Transverse colon (tissue), 4 donors: Measurements from ENCODE around the gene NFKBIZ.

Source experiments
- POLR2A ChIP-seq: fragments of 450-650 bp; IDR thresholded peaks from one replicate; pipeline ENCODE4 v1.6.1; 2016; ENCODE audit warnings: antibody characterized with exemption, mild to moderate bottlenecking, moderate library complexity
- POLR2AphosphoS5 ChIP-seq, 3 donors: sonication (generic); formaldehyde crosslinking; IDR thresholded peaks; one replicate each; pipeline ENCODE4 v1.6.1; 2016; ENCODE audit warnings: antibody characterized with exemption in 3 of 3
- TF ChIP-seq, protein P1 (sequence below), 5 experiments: fragments of 200-600 bp in 3 of 5; fragments of 450-650 bp in 2 of 5; sonication (generic) in 3 of 5; IDR thresholded peaks; 1 replicate in 2 of 5; 2 replicates in 3 of 5; pipeline ENCODE4 v1.5.1; 2016 to 2017; ENCODE audit warnings: antibody characterized with exemption in 5 of 5, inconsistent platforms in 3 of 5, mild to moderate bottlenecking in 2 of 5, moderate library complexity in 1 of 5

DNA sequence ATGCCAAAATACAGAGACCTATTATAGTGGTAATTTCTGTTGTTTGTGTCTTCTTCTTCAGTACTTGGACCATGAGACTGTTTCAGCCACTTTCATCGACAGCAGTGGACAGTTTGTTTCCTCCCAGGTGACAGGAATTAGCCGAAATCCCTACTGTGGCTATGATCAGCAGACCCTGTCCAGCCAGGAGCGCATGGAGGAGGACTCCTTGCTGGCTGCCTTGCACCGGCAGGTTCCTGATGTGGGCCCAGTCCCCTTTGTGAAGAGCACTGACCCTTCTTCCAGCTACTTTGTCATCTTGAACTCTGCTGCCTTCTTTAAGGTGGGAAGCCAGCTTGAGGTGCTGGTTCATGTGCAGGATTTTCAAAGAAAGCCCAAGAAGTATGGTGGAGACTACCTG lies 48.1 kb upstream of the NFKBIZ start:
- TF ChIP-seq POLR2AphosphoS5 (IDR thresholded peaks at IDR 0.05) (no peak), POLR2A (no peak)
- TF ChIP-seq, protein P1, sequence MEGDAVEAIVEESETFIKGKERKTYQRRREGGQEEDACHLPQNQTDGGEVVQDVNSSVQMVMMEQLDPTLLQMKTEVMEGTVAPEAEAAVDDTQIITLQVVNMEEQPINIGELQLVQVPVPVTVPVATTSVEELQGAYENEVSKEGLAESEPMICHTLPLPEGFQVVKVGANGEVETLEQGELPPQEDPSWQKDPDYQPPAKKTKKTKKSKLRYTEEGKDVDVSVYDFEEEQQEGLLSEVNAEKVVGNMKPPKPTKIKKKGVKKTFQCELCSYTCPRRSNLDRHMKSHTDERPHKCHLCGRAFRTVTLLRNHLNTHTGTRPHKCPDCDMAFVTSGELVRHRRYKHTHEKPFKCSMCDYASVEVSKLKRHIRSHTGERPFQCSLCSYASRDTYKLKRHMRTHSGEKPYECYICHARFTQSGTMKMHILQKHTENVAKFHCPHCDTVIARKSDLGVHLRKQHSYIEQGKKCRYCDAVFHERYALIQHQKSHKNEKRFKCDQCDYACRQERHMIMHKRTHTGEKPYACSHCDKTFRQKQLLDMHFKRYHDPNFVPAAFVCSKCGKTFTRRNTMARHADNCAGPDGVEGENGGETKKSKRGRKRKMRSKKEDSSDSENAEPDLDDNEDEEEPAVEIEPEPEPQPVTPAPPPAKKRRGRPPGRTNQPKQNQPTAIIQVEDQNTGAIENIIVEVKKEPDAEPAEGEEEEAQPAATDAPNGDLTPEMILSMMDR (IDR thresholded peaks at IDR 0.05), result no peak
